Astrocyte (in vitro differentiated cells and primary cell): ENCODE results near the gene DDR1.

ENCODE experiments used
- CTCF ChIP-seq: IDR thresholded peaks from 2 replicates; pipeline ENCODE4 v1.5.1; 2011; ENCODE audit warnings: low read depth, mild to moderate bottlenecking, inconsistent platforms, low read length, moderate library complexity; ENCODE audit not compliant: insufficient read depth
- EZH2 ChIP-seq: IDR thresholded peaks from 2 replicates; pipeline ENCODE4 v1.6.1; 2012; ENCODE audit warnings: mild to moderate bottlenecking, low read length, inconsistent platforms; ENCODE audit not compliant: insufficient read depth

- TF ChIP-seq CTCF (no peak), EZH2 (no peak)
Measured at GRCh38 chr6:30885999-30886896, 1.9 kb downstream of the DDR1 start.
